COLO829 (cell line): ENCODE measurements around the gene ACTR3.

Experiments
- DNase-seq: peaks from one replicate; pipeline ENCODE4 v3.0.0; 2012; ENCODE audit warnings: low spot score

ACTR3 gene

GRCh38 chr2:114001937-114002336 lies 112.0 kb downstream of the ACTR3 start:
- DNase-seq, result no peak

GRCh38 chr2:114005110-114005783 lies 115.4 kb downstream of the ACTR3 start:
- no peak for DNase-seq

- no peak for DNase-seq
These were observed 116.6 kb downstream of the ACTR3 start for GRCh38 chr2:114006460-114006859.

- DNase-seq, result no peak
These were observed 117.5 kb downstream of the ACTR3 start for GRCh38 chr2:114007436-114007835.

GRCh38 chr2:114008720-114009119 lies 118.8 kb downstream of the ACTR3 start:
- no peak for DNase-seq

- DNase-seq, result no peak
These were observed 119.5 kb downstream of the ACTR3 start for GRCh38 chr2:114009205-114009944.

- no peak for DNase-seq
These were observed 120.1 kb downstream of the ACTR3 start for GRCh38 chr2:114010001-114010400.

- DNase-seq, result no peak
These were observed 121.8 kb downstream of the ACTR3 start for GRCh38 chr2:114011713-114012112.
